ENCODE results near the gene CRHR2.

The CRHR2 gene

DNA sequence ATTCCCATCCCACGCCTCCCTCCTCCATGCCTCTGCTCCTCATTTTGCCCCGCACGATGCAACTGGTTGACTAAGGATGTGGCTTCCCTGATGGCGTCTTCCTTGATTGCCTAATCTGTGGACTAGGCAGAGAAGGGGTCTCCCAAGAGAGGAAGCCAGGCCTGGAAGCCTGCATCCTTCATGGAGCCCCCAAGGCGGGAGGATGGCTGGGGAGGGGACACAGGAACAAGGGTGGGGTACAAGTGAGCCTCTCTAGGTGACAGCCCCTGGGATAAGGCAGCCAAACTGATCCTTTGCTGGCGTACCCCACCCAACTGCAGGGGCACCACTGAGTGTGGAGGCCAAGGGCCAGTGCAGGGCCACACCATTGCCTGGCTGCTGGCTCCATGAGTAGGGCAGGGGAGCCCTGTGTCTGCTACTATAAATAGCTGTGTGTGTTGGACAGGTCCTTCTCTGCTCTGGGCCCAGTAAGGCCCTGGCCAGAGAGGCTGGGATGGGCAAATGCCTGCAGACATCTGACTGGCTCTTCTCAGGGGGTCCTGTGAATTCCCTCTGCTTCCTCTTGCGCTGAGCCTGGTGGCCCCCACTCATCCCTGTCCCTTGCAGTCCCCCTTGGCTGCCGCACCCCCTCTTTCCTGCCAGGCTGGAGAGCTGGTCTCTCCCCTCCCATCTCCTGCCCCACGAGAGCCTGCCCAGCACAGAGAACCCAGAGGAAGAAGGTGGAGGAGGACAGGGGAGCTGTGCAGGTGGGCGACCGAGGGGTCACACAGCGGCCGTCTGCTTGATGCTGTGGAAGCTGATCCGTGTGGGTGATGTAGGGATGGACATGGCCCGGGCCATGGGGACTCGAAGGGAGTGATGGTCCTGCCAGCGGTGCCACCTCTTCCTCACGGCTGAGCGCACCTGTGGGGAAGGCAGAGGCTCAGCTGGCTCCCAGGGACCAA lies 29.3 kb downstream of the CRHR2 start:
- H3K27ac ChIP-seq = no peak overlapping the region
- TF ChIP-seq, protein P1, sequence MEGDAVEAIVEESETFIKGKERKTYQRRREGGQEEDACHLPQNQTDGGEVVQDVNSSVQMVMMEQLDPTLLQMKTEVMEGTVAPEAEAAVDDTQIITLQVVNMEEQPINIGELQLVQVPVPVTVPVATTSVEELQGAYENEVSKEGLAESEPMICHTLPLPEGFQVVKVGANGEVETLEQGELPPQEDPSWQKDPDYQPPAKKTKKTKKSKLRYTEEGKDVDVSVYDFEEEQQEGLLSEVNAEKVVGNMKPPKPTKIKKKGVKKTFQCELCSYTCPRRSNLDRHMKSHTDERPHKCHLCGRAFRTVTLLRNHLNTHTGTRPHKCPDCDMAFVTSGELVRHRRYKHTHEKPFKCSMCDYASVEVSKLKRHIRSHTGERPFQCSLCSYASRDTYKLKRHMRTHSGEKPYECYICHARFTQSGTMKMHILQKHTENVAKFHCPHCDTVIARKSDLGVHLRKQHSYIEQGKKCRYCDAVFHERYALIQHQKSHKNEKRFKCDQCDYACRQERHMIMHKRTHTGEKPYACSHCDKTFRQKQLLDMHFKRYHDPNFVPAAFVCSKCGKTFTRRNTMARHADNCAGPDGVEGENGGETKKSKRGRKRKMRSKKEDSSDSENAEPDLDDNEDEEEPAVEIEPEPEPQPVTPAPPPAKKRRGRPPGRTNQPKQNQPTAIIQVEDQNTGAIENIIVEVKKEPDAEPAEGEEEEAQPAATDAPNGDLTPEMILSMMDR (conservative IDR thresholded peaks at IDR 0.05) = no peak
- TF ChIP-seq ZFX (IDR thresholded peaks at IDR 0.05) = no peak

DNA sequence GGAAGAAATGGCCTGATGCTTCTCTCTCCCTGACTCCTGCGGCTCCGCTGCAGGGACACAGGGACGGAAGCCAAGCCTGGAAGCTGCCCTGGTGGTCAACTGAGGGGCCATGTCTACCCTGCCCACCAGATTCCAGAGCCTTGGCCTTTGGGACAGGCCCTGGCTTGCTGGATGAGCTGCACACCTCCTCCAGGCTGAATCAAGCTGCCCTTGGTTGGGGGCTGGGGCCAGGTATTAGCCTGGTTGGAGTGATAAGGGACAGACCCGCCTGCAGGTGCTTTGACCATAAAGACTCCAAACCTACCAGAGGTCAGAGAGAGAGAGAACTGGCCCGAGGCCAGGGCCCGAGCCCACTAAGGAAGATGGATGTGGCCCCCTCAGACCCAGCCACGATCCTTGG lies 30.1 kb downstream of the CRHR2 start:
- TF ChIP-seq, protein P1 (conservative IDR thresholded peaks at IDR 0.05) = no peak
- no peak for TF ChIP-seq ZFX (IDR thresholded peaks at IDR 0.05)
- H3K27ac ChIP-seq = no peak overlapping the region

- H3K27ac ChIP-seq = no peak overlapping the region
- TF ChIP-seq ZFX (IDR thresholded peaks at IDR 0.05) = no peak
- TF ChIP-seq, protein P1 (conservative IDR thresholded peaks at IDR 0.05) = no peak
Measured at GRCh38 chr7:30650421-30650808, 31.8 kb downstream of the CRHR2 start.

DNA sequence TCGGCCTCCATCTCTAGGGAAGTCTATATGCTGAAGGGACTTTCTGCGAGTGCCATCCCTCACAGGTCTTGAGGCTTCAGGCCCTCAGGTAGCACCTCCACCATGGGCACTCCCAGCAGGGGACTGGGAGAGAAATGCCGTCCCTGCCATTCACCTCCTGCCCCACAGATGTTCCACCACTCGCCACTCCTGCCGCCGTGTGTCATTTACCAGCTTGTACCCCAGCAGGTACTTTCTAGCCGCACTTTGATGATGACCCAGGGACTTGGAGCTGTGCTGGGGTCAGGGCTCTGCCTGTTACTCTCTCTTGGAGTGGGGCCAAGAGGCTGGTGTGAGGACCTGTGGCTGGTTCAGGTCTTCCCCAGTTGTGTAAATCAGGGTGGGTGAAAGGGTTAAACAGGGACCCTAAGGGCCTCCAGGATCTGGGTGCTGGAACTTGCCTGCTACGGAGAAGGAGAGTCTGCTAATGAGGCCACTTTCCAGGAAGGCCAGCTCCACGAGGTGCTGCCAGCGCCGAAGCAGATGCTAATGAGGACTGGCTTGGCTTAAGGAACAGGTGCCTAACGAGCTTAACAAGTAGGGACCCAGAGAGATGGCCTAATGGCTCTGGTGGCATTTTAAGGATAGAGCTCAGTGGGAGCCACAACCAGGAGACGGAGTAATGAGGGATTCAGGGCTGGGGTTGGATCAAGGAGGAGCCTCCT lies 32.4 kb downstream of the CRHR2 start:
- H3K27ac ChIP-seq = no peak overlapping the region
- TF ChIP-seq ZFX (IDR thresholded peaks at IDR 0.05) = no peak
- TF ChIP-seq, protein P1 (conservative IDR thresholded peaks at IDR 0.05) = no peak

DNA sequence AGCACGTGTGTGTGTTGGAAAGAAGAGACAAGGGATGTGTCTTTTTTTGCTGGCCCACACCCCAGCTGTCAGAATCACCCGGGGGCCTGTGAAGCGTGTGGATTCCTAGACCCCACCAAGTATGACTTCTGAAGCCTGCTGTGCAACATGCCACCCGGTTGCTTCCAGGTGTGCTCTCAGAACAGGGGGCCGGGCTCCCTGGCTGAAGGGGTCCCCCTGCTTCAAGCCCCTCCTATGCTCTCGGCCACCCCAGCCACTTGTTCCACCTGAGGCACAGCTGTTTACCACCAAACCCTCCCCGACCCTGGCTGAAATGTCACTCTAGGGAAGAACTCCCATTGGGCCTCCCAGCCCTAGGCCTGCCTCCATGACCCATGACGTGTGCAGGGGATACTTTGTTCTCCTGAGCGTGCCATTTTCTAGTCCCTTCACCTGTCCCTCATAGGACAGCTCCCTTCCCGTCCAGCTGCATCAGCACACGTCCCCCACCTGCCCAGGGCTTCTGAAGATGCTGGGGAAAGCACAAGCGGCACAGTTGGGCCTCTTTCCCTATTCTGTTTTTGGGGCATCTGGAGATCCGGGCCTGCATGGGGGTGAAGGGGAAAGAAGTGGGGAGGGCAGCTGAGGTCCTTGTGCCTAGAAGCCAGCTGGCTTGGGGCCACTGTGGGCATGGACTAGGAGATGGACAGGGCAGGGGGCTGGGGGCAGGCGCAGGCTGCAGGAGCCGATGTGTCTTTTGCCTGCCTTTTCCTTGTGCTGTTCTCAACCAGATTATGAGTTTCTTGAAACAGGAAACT lies 33.3 kb downstream of the CRHR2 start:
- no peak overlapping the region for H3K27ac ChIP-seq
- TF ChIP-seq, protein P1 (conservative IDR thresholded peaks at IDR 0.05) = no peak
- TF ChIP-seq ZFX (IDR thresholded peaks at IDR 0.05) = no peak

GRCh38 chr7:30647589-30648364 lies 34.5 kb downstream of the CRHR2 start:
- no peak overlapping the region for H3K27ac ChIP-seq
- TF ChIP-seq ZFX (IDR thresholded peaks at IDR 0.05) = no peak
- TF ChIP-seq, protein P1 (conservative IDR thresholded peaks at IDR 0.05) = no peak

Measured in C4-2B (cell line).